Stimulated activated CD8-positive, alpha-beta memory T cell treated with anti-CD3 and anti-CD28 coated beads, Interleukin-12 subunit alpha, Interleukin-12 subunit beta, amount 100 ng/mL, for 1 hour (primary cell): ENCODE data around the gene PIR.

Experiments used
- DNase-seq: peaks from one replicate; pipeline ENCODE4 v3.0.0-alpha.2; 2020; ENCODE audit warnings: low read depth

PIR gene

DNA sequence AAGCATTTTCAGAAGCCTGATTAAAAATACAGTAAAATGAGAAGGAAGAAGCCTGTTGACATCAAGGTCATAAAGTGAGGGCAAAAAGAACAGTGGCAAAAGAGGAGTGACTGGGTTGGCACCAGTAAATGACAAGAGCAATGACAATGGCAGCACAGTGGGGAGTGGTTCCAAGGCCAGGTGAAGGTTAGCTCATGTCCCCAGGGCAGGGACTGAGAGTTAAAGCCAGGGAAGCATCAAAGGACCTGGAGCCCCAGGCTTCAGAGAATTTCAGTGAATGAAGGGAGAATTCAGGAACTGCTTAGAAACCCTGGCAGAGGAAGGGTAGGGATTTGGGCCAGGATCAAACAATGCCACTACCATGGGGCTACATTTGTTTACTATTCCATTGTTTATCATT lies 149.0 kb downstream of the PIR start:
- DNase-seq = no peak

DNA sequence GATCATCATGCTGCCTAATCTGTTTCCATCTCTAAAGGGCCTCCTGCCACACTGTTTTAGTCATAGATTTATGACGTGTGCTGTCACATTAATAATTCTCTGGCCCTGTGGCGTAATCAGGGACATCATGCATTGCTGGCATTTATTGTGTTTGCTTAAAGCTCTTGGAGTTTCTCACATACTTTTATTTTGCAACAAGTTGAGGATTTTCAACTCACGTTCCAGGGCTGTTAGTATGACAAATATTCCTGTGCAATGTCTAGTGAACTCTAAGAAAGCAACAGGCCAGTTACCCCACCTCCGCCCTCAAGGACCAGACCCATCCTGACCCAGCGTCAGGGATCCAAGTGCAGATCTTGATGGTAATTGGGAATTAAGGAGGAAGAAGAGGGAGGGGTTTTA lies 150.1 kb downstream of the PIR start:
- no peak for DNase-seq

DNA sequence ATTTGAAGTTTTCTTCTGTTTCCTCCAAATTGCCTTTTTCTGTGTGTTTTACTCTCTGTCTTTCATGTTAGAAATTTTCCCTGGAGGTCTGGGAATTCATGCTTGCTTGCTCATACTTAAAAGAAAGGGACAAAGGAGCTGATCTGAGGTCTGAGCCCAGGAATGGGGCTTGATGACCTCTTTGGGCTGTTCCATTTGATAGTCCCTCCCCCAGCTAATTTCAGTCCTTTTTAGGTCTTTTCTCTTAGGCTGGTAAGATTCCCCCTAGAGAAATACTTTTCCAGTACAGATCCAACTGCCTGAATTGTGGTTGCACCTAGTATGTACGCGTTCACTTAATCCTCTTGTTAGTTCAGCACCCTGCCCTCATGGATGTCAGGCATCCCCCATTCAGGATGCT lies 152.3 kb downstream of the PIR start:
- DNase-seq = no peak

DNA sequence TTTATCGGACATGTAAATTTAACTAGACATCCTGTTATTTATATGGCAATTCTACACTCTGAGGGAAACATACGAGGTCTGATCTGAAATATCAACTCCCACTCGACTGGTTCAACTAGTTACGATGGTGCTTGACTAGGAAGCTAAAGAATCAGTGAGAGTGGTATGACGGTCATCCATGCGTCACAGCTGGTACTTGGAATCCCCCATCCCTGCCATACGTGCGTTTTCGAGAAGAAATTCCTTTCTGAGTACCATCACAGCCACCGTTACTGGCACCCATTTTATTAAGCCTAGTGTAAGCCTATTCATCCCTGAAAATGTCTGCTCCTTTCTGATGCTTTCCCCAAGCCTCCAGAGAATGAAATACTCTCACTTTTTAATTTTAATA lies 157.1 kb downstream of the PIR start:
- peak; percentile 10 for DNase-seq

DNA sequence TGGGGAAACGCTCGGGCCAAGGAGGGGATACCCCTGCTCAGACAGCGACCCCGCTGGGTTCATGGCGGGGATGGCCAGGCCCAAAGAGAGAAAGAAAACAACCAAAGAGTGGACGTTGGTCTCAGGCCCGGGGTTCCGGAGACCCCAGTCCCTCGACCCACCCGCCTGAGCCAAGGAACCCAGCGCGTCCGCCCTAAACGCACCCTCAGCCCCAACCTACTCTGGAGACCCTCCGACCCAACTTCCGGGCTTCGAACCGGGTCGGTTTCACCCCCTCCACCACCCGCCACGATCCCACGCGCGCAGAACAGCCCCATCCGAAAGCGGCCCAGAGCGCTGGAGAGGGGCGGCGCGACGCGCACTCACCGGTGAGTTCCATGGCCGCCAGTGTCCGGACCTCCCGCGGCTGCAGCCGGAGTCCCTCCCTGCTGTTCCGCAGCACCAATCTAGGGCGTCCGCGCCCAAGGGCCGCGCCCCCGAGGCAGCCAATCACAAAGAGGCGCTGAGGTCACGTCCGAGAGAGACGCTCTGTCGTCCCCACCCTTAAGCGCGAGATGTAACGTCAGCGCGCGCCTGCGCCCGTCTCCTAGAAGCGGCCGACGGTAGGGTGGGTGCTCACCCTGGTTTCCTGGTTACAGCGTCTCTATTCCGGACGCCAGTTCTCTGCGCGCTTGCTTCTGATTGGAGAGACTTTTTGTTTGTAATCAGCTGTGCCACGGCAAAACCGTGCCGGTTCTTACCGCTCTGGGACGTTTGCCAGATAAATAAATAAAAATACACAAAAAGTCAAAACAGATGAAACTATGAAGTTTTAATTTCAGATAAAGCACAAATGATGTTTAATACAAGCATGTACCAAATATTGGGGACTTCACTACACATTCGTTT lies 157.8 kb downstream of the PIR start, which contains the start of gene PIGA:
TSS of gene PIGA (minus strand) at position 389 of the 888 bp plus-strand sequence. CDS start 3,593 bp downstream, outside the sequence.
- peak; percentile 80 for DNase-seq
